HTERT RPE-1 (cell line): Measurements from ENCODE around the gene HTRA2.

Experiments used
- in situ Hi-C: fragments of 300-500 bp; cut with MboI; formaldehyde crosslinking; loops from 4 replicates; pipeline ENCODE4 v1.14.3; 2020; ENCODE audit warnings: low sequenced_read_pairs

HTRA2 gene

DNA sequence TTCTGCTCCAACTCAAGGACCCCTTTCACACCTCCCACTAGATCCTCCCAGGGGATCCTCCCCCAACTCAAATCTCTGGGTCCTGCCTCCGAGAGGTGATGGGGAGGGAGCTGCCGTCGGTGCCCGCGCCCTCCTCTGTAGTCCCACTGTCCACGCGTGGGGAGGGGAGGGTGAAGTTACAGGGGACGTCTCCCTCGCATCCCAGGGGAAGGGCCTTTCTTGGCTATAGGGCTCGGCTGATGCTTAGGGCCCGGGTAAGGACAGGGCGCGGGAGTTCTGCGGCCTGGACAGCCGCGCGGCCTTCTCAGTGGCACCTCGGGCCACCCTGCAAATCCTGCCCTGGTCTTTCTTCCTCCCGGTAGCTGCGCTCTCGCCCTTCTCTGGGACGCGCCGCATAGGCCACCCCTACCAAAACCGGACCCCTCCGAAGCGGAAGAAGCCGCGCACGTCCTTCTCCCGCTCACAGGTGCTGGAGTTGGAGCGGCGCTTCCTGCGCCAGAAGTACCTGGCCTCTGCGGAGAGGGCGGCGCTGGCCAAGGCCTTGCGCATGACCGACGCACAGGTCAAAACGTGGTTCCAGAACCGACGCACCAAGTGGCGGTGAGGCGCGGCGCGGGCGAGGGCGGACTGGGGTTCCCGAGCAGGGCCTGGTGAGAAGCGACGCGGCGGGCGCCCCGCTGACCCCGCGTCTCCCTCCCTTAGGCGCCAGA is 14.3 kb upstream of the HTRA2 start:
- in situ Hi-C loops, result no loop called here

DNA sequence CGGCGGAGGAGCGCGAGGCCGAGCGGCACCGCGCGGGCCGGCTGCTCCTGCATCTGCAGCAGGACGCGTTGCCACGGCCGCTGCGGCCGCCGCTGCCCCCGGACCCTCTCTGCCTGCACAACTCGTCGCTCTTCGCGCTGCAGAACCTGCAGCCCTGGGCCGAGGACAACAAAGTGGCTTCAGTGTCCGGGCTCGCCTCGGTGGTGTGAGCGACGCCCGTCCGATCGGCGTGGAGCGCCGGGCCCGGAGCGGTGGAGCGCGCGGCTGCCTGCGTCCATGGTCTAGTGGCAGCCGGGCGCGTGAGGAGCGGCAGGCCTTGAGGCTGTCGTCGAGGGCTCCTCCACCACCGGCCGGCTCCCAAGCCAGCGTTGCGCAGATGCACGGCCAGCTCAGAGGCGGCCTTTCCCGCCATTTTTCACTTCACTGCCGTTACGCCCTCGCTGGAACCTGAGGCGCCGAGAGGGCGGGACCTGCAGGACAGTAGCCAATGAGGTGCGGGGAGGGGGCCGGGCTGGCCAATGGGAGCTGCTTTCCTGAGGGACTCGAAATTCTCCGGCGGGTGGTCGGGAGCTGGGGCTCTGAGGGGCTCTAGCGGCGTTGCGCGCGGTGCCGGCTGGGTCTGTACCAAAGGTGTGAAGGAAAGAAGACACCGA is 13.6 kb upstream of the HTRA2 start:
- in situ Hi-C loops, result no loop called here

DNA sequence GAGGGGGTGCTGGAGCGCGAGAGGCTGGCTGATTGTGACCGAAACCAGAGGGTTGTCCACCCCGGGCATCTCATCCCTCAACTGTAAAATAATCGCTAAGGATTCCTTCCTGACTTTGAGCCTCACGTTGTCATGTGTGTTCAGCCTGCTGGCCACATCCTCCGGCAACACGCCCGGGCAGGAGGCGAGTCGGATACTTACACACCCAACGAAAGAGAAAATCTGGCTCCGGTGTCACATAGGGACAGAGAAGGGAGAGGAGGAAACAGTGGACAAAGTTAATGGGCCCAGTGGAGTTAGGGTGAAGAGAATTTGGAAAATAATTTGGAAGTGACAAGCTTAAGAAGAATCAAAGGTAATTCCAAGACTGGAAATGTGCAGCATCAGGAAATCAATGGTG is 13.1 kb upstream of the HTRA2 start:
- in situ Hi-C loops, result no loop called here

DNA sequence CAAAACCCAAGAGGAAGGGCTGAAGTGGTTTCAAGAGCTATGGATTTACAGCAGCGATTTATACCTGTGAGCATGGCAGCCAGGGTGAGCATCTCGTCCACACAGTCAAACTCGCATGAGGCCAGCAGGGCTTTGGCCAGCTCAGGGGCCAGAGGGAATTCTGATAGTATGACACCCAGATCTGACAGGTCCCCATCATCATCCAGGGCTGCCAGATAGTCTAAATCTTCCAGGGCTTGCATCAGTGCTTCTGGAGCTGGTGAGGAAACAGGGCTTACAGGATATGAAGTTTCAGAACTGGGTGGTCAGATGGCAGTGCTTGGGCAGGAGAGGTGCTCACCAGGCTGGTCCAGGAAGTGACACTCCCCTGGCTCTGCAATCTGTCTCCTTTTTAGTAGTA is 7.2 kb upstream of the HTRA2 start:
- in situ Hi-C loops, result no loop called here

DNA sequence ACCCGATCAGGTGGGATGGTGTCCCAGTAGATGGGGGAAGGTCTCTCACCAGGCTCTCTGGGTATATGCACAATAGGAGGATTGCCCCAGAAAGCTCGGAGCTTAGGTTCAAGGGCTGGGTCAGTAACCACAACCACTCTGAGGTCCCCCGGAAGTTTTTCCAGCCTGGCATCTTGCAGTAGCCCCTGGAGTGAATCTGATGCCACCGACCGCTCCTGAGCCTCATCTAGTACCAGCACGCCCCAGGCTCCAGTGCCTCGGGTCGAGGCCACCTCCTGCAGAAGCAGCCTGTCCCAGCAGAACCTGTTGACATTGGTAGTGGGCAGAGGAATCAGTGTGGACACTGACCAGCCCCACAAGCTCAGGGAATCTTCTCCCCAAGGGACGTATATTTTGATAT is 5.7 kb upstream of the HTRA2 start:
- in situ Hi-C loops, result no loop called here

DNA sequence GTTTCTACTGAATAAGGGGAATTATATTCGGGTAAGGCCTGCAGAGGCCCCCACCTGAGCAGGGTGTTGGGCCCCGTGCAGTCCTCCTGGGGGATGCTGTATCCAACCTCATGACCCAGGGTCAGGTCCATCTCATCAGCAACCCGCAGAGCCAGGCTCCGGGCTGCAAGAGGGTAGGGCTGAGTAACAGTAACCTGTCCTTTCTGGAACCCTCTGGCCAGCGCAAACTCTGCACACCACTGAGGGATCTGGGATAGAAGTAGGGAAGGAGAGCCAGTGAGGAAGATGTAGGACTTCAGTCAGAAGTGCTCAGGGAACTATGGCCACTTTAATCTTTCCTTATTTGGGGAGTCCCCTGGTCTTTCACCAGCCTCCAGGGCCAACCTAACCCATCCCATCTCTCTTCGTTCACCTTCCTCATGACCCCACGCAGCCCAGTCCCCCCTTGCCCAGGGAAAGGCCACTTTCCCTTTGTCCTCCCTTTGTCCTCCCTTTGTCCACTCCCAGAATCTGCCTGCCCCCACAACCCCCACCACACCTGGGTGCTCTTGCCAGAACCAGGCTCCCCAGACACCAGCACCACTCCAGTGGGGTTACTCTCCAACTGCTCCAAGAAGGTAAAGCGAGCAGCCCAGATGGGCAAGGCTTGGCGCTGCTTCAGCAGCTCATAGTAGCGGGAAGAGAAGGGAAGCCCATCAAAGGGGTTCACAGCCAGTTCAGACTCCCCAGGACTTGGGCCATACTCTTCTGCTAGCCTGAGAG is 4.6 kb upstream of the HTRA2 start:
- in situ Hi-C loops, result no loop called here

DNA sequence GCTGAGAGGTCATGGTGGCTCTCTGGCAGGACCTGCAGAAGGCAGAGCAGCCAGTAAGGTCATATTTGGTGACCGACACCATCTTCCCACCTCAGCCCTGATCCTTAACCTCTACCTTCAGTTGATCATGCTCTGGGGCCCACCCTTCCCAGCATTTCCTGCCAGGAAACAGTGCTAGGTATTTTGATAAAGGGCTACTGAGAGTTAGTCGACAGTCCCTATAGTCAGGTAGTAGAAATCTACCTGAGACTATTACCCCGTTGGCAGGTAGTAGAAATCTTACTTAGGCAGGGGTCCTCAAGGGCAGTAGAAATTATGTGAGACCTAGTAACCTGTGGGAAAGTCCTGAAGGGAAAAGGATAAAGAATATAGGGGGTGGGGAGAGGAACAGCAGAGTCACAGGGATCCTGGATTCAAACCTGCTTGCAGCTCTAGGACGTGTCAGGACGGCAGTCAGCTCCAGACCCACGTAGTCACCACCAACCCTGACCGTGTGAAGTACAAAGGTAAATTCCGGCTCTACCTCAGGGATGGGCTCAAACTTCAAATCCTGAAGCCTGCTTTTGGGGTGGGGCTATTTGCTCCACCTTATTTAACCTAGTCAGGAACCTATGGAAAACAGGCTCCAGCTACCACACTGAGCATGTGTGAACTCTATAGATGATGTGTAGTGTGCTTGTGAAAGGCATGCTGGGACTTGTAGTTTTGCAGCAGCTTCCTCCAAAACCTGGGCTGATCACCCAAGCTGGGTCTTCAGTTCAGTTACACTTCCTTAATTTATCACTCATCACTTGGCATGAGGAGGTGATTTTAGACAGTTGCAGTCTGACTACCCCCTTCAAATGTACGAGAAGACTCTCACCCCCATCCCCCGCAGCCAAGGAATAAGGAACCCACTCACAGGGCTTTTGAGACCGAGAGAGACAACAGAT is 3.8 kb upstream of the HTRA2 start, which contains the start of gene DQX1:
TSS of gene DQX1 (minus strand) at position 515 of the 932 bp plus-strand sequence. CDS start at position 13, 502 bp downstream.
- in situ Hi-C loops, result no loop called here

DNA sequence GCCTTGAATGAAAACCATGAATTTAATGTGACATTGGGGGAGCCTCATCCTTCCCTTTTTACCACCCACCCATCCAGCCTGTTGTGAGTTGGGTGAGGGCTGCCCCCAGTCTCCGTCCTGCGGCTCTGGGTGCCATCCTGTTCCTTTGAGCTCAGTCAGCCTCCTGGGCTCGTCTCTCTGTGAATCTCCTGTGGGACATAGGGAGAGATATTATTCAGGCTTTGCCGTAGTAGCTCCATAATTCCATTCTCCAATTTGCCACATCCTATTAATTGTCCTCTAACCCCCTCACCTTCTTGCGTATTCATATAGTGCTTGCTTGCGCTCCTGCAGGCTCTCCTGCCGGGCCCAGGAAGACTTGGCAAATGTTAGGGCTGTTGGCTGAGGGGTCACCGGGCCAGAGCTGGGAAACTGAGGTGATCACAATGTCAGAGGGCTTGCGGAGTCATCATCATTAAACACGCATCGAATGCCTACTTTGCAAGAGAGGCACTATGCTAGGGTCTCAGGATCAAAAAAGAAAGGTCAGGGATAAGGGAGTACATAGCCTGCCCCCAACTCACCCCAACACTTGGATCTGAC is 3.0 kb upstream of the HTRA2 start:
- in situ Hi-C loops, result no loop called here

DNA sequence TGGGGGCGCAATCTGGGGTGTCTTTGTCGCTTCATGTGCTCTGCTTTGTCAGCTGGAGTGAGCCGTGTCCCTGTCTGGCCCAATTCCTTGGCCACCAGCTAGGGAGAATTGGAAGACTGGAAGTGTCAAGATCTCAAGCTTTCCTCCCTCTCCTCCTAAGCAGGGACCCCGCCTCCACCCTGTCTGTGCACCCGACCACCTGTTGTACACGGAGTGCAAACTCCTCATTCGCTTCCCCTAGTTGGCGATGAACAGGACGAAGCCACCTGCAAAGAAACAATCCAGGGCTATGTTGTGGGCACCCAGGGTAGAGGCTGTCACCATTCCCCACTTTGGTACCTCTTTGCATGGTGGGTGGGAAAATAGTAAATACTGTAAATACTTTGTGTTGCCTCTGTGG is 2.0 kb upstream of the HTRA2 start:
- in situ Hi-C loops, result no loop called here

DNA sequence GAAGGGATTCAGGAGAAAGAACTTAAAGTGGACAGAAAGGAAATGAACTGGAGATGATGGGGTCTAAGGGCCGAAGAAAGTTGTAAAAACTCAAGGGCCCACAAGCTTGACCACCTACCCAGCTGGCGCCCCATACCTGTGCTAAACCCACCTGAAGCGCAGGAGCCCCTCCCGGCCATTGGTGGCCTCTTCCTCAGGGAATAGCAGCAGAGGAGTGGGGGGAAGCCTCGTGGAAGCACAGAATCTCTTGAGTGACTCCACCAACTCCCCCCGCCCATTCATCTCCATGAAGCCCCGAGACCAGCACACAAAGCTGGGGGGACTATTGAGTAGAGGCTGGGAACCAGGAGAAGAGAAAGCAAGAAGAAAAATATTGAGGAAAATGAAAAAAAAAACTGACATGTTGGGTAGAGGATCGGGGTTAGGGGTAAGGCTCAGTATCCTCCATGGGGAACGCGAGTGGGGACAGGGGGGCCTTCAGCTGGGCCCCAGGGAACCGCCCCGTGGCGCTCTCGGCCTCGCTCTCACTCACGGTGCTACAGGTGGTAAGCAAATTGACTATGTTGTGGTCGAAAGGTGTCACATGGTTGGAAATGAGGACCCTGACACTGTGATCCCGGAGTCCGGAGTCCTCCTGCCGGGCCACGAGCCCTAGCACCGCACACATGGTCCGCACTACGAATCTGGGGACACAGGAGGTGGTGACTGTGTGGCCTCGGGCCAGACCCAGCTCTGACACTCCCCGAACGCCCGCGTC is 955 bp upstream of the HTRA2 start:
- in situ Hi-C loops, result no loop called here

DNA sequence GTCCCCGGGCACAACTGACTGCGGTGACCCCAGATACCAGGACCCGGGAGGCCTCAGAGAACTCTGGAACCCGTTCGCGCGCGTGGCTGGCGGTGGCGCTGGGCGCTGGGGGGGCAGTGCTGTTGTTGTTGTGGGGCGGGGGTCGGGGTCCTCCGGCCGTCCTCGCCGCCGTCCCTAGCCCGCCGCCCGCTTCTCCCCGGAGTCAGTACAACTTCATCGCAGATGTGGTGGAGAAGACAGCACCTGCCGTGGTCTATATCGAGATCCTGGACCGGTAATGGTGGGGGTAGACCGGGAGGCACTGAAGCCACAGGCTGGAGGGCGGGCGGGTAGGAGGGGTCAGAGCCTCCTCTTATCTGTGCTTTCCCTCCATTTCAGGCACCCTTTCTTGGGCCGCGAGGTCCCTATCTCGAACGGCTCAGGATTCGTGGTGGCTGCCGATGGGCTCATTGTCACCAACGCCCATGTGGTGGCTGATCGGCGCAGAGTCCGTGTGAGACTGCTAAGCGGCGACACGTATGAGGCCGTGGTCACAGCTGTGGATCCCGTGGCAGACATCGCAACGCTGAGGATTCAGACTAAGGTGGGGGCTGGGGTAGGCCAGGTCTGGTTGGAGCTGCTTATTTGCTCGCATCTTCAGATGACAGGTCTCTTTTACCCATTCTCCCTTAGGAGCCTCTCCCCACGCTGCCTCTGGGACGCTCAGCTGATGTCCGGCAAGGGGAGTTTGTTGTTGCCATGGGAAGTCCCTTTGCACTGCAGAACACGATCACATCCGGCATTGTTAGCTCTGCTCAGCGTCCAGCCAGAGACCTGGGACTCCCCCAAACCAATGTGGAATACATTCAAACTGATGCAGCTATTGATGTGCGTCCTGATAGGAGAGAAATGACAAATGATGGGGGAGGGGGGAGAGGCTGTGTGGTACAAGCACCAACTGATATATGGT is 780 bp downstream of the HTRA2 start:
- in situ Hi-C loops, result no loop called here

DNA sequence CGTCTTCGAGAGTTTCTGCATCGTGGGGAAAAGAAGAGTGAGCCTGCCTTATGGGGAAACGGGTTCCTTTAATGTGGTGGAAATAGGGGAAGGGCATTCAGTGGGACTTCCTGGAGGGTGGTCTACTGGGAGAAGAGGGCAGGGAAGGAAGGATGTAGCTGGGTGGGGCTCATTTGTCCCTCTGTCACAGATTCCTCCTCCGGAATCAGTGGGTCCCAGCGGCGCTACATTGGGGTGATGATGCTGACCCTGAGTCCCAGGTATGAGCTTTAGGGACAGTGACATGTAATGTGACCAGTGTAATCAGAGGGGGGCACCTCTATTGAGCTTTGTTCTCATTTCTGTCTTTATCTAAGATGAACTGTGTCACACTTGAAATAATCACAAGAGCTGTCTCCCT is 1.9 kb downstream of the HTRA2 start:
- in situ Hi-C loops, result no loop called here

DNA sequence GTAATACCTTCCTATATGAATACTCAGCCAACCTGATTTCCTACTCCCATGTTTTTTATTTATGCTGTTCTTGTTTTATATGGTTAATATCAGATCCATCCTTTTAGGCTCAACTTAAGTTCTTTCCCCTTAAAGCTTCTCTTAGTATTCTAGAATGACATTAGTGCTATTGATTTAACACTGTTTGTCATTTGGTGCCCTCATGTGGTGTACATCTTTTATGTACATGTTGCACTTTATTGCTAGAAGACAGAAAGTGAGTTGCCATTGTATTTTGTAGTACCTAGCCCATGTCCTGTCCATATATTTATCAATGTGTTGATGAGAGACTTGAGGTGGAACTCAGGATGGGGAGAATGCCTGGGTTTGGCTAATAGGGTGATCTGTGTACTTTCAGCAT is 2.5 kb downstream of the HTRA2 start:
- in situ Hi-C loops, result no loop called here

DNA sequence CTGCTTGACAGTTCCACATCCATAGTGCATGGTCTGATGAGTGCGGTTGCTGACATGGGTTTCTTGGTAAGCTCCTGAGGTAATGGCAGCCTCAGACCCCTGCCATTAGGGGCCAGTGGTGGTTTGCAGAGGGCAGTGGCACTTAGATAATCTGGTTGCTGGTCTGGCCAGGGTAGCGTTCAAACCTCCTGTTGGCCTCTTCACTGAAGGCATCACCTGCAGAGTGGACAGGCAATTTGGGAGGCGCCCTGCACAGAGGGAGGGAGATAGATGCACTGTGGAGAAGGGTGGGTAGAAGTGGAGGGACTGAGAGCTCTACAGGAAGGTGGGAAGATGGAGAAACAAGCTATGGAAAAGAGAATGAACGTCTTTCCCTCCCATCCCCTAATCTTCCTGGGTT is 3.7 kb downstream of the HTRA2 start:
- in situ Hi-C loops, result no loop called here

DNA sequence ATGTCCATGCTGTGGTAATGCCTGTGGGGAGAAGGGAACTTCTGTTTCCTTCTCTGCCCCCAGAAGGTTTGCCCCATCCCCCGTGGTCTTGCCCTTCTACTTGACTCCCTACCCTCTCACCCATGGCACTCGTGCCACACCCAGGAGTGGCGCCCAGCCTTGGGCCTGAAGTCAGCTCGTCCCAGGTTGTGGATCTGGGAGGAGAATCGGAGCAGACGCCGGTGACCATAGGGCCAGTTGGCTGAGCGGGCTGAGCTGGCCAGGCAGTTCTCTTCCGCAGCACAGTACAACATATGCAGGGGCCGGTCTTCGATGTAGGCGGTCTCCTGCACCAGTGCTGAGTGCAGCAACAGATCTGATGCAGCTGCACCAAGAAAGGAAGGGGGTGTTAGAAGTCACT is 4.7 kb downstream of the HTRA2 start:
- in situ Hi-C loops, result no loop called here

DNA sequence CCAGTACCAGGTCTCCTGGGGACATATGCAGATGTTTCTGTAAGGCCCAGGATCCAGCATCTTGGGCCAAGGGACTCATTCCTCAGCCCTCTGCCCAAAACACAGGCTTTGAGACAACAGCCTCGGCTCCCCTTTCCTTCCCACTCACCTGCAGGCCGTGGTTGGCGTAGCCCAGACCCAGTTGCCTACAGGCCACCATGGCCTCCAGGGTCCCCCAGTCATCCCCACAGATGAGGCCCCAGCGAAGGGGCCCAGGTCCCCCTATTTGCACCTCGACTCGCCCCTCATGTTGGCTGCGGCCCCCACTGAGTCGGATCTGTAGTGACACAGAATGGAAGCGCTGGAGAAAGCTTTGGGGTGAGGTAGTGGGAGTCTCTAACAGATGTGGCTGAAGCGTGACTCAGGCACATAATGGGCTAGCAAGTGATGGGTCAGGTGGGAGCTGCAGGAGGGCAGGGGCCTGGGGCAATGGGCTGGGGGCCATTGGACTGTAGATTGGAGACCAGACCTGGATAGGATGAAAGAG is 5.8 kb downstream of the HTRA2 start:
- in situ Hi-C loops, result no loop called here

DNA sequence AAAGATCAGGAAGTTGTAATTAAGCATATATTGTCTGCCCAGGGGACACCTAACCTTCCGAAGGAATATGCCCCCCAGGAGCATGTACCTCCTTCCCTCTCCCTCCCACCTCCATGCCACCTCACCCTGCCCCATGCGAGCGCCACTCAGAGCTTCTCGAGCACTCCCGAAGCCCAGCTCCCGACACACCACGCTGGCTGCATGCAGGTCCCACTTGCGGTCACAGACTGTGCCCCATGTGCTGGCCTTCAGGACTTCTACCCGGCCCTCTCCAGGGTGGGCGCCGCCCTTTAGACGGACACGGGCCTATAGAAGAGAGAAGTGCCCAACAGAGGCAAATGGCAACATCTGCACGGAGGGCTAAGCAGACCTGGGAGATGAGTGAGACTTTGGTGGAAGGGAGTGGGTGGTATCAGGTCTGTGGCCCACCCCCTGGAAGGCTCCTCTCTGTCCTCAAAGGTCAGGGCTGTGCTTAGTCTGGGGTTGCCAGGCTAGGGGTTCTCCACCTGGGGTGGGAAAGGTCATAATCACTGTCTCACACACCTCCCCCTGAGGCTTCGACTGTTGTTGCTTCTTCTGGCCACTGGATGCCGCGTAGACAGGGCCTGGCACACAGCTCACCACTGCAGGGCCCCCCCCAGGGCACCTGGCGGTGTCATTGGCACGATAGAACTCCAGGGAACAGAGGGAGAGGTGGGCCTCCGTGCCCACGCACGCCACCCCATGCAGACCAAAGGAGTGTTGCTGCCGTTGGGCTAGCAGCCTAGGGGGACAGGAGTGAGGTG is 6.6 kb downstream of the HTRA2 start:
- in situ Hi-C loops, result no loop called here

DNA sequence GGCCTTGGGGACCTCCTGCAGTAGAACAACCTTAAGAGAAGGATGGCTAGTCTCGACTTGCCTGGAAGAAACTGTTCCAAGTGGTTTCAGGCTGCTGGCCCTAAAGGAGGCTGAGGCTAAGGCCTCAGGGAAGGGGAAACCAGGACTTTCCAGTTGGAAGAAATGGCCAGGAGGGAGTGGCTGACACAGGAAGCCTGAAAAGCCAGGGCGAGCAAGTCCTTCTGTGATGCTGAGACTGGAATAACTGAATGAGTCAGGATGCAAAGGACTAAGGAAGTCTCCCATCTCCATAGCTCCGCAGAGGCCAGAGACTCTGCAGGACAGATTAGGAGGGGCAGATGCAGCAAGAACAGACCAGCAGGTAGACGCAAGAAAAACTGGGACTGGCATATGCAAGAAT is 7.4 kb downstream of the HTRA2 start:
- in situ Hi-C loops, result no loop called here
